ENCODE results near the gene GPX3. TPM values are rescaled to one million over a fixed set of nuclear protein-coding genes. Genes with fewer than 3 reads are reported as not detected.

Gene GPX3
- total and polyA plus RNA-seq, 2 of the 13 experiments (the other 11 are each of a cell fraction or from before 2014, with no cell fraction given), result 33.8 to 1,892 TPM

DNA sequence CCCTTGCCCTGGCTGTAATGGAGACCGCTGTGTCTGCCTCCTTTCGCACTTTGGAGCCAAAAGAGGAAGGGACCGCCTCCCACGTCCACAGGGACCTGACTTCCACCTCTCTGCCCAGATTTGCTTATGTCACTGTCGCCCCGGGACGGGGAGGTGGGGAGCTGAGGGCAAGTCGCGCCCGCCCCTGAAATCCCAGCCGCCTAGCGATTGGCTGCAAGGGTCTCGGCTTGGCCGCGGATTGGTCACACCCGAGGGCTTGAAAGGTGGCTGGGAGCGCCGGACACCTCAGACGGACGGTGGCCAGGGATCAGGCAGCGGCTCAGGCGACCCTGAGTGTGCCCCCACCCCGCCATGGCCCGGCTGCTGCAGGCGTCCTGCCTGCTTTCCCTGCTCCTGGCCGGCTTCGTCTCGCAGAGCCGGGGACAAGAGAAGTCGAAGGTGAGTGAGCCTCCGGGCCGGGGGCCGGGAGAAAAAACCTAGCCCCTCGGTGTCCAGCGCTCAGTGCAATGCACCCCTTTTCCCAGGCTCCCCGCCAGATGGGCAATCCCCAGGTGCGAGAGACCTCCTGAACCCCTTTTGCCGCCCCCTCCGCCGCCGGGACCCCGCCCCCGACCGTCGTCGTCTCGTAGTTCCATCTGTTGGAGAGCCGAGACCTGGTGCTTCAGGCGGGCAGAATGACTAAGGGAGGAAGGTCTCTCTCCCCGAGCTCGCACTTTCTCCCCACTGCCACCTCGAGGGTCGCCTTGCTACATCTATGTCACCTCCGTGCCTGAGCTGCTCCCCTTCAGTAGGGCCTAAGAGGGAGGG is at the start of gene GPX3 (continued):
- TF ChIP-seq NFE2L2 (IDR thresholded peaks at IDR 0.05; ENCODE audit: low read length), result peak; percentile 25; the same call in 1 of the 2 replicates
- TF ChIP-seq, protein P1, sequence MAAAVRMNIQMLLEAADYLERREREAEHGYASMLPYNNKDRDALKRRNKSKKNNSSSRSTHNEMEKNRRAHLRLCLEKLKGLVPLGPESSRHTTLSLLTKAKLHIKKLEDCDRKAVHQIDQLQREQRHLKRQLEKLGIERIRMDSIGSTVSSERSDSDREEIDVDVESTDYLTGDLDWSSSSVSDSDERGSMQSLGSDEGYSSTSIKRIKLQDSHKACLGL (CRISPR knock-in tag; IDR thresholded peaks at IDR 0.05), result no peak
- TF ChIP-seq, protein P2, sequence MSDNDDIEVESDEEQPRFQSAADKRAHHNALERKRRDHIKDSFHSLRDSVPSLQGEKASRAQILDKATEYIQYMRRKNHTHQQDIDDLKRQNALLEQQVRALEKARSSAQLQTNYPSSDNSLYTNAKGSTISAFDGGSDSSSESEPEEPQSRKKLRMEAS (IDR thresholded peaks at IDR 0.05), result peak; percentile 54
- 0 out of 2 replicates have a peak, but pooled peaks have one; percentile 22 for TF ChIP-seq JUND (CRISPR knock-in tag; IDR thresholded peaks at IDR 0.05)
- no peak for TF ChIP-seq RNF2 (conservative IDR thresholded peaks at IDR 0.05; ENCODE audit: low read depth)
- no peak for TF ChIP-seq MEF2D (CRISPR knock-in tag; IDR thresholded peaks at IDR 0.05)
- TF ChIP-seq ZNF850 (CRISPR knock-in tag; conservative IDR thresholded peaks at IDR 0.05), result no peak
- no peak for TF ChIP-seq CAMTA2 (CRISPR knock-in tag; IDR thresholded peaks at IDR 0.05; ENCODE audit: borderline replicate concordance)
- TF ChIP-seq, protein P3, sequence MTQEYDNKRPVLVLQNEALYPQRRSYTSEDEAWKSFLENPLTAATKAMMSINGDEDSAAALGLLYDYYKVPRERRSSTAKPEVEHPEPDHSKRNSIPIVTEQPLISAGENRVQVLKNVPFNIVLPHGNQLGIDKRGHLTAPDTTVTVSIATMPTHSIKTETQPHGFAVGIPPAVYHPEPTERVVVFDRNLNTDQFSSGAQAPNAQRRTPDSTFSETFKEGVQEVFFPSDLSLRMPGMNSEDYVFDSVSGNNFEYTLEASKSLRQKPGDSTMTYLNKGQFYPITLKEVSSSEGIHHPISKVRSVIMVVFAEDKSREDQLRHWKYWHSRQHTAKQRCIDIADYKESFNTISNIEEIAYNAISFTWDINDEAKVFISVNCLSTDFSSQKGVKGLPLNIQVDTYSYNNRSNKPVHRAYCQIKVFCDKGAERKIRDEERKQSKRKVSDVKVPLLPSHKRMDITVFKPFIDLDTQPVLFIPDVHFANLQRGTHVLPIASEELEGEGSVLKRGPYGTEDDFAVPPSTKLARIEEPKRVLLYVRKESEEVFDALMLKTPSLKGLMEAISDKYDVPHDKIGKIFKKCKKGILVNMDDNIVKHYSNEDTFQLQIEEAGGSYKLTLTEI (CRISPR knock-in tag; conservative IDR thresholded peaks at IDR 0.05), result no peak
- no peak for TF ChIP-seq GTF2F1 (IDR thresholded peaks at IDR 0.05; ENCODE audit: low read length)
- TF ChIP-seq ATRX (CRISPR knock-in tag; IDR thresholded peaks at IDR 0.05; ENCODE audit: borderline replicate concordance), result no peak
- no peak for TF ChIP-seq TAF15 (IDR thresholded peaks at IDR 0.05; ENCODE audit: low read depth, low read length, poor library complexity, severe bottlenecking)
- TF ChIP-seq SOX5 (CRISPR knock-in tag; IDR thresholded peaks at IDR 0.05; ENCODE audit: borderline replicate concordance), result peak; percentile 28; the same call in 1 of the 2 replicates
- TF ChIP-seq RARA (CRISPR knock-in tag; IDR thresholded peaks at IDR 0.05), result 0 out of 2 replicates have a peak, but pooled peaks have one; percentile 14
- TF ChIP-seq RBM22 (optimal IDR thresholded peaks at IDR 0.05; ENCODE audit: low read length), result no peak
- no peak for TF ChIP-seq THYN1 (CRISPR knock-in tag; IDR thresholded peaks at IDR 0.05; ENCODE audit: borderline replicate concordance, low read depth)
- TF ChIP-seq, protein P4, sequence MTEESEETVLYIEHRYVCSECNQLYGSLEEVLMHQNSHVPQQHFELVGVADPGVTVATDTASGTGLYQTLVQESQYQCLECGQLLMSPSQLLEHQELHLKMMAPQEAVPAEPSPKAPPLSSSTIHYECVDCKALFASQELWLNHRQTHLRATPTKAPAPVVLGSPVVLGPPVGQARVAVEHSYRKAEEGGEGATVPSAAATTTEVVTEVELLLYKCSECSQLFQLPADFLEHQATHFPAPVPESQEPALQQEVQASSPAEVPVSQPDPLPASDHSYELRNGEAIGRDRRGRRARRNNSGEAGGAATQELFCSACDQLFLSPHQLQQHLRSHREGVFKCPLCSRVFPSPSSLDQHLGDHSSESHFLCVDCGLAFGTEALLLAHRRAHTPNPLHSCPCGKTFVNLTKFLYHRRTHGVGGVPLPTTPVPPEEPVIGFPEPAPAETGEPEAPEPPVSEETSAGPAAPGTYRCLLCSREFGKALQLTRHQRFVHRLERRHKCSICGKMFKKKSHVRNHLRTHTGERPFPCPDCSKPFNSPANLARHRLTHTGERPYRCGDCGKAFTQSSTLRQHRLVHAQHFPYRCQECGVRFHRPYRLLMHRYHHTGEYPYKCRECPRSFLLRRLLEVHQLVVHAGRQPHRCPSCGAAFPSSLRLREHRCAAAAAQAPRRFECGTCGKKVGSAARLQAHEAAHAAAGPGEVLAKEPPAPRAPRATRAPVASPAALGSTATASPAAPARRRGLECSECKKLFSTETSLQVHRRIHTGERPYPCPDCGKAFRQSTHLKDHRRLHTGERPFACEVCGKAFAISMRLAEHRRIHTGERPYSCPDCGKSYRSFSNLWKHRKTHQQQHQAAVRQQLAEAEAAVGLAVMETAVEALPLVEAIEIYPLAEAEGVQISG (CRISPR knock-in tag; IDR thresholded peaks at IDR 0.05), result peak; percentile 45; the same call in 1 of the 2 replicates
- no peak for TF ChIP-seq ZNF446 (CRISPR knock-in tag; IDR thresholded peaks at IDR 0.05)
- no peak for TF ChIP-seq ZNF3 (CRISPR knock-in tag; IDR thresholded peaks at IDR 0.05)
- TF ChIP-seq, protein P5, sequence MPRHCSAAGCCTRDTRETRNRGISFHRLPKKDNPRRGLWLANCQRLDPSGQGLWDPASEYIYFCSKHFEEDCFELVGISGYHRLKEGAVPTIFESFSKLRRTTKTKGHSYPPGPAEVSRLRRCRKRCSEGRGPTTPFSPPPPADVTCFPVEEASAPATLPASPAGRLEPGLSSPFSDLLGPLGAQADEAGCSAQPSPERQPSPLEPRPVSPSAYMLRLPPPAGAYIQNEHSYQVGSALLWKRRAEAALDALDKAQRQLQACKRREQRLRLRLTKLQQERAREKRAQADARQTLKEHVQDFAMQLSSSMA (CRISPR knock-in tag; IDR thresholded peaks at IDR 0.05), result no peak
- TF ChIP-seq ATF7 (IDR thresholded peaks at IDR 0.05), result no peak
- TF ChIP-seq ATF7 (CRISPR knock-in tag; IDR thresholded peaks at IDR 0.05), result no peak
- TF ChIP-seq, protein P6, sequence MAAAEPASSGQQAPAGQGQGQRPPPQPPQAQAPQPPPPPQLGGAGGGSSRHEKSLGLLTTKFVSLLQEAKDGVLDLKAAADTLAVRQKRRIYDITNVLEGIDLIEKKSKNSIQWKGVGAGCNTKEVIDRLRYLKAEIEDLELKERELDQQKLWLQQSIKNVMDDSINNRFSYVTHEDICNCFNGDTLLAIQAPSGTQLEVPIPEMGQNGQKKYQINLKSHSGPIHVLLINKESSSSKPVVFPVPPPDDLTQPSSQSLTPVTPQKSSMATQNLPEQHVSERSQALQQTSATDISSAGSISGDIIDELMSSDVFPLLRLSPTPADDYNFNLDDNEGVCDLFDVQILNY (CRISPR knock-in tag; conservative IDR thresholded peaks at IDR 0.05), result 0 out of 2 replicates have a peak, but pooled peaks have one; percentile 34
- no peak for TF ChIP-seq NFATC3 (CRISPR knock-in tag; IDR thresholded peaks at IDR 0.05)
- TF ChIP-seq MED1 (CRISPR knock-in tag; IDR thresholded peaks at IDR 0.05), result peak; percentile 62
